ENCODE results near the gene BBS1. TPM values are rescaled to one million over a fixed set of nuclear protein-coding genes. Genes with fewer than 3 reads are reported as not detected.
"Not testable (repeated sequence)": the region's sequence is repeated elsewhere in the genome, so short reads cannot be mapped to it uniquely, and the experiment has no call there.

BBS1 gene
- total RNA-seq, 2 experiments from 2014 or later, result 10.6 to 14.0 TPM

DNA sequence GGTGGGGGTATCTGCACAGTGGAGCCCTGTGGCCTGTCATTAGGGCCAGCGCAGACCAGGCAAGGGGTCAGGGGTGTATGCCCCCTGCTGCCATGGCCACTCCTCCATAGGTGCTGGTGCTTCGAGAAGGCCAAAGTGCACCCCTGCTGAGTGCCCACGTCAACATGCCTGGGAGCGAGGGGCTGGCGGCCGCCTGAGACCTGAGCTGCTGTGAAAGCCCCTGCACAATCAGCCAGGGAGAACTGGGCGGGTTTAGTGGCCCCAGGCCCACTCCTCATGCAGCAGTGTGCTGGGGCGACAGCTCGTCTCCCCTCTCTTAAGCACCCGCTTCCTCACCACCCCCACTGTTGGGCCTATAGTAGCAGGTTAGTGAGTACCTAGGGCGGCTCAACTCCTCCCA lies 21.4 kb downstream of the BBS1 start:
- Mint-ChIP-seq H3K4me1 (ENCODE audit: low read depth) (no peaks in the 10 kb centered on the region), H3K4me3 (no peak overlapping the region), H3K9me3 (ENCODE audit: insufficient read depth) (no peaks in the 10 kb centered on the region), H3K27me3 (ENCODE audit: low read depth) (no peaks in the 10 kb centered on the region), H3K36me3 (ENCODE audit: low read depth) (peaks cover 10% of the 10 kb centered on the region), H3K27ac (no peak overlapping the region)
- ChIA-PET POLR2A (no interaction called here), CTCF (no interaction called here)
- DNase-seq (no peak), ATAC-seq (no peak)

DNA sequence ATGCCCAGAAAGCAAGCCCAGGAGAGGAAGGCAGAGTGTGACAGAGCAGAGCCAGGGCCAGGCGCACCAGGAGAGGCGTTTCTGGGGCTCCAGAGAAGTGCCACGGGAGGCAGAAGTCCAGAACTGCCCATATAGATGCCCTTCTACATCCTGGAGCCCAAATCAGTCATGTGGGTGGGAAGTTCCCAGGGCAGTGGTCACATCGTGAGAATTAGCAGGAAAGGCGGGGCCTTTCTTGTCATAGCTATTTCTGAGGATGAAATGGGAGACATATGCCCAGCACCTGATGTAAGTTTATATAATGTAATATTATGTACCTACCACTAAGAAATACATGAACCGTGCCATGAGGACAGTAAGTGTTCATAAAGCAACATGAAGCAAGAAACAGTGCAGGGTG lies 22.3 kb downstream of the BBS1 start:
- ChIA-PET POLR2A (no interaction called here), CTCF (interaction anchor here (0.9 kb wide), 1 partner anchor 11 kb away, joined by 3 read pairs; no protein-coding TSS in a partner anchor)
- no peak overlapping the region for H3K4me3 Mint-ChIP-seq
- DNase-seq (no peak), ATAC-seq (no peak)
- H3K4me1 Mint-ChIP-seq (ENCODE audit: low read depth), result no peaks in the 10 kb centered on the region
- H3K9me3 Mint-ChIP-seq (ENCODE audit: insufficient read depth), result no peaks in the 10 kb centered on the region
- peaks cover 13% of the 10 kb centered on the region for H3K36me3 Mint-ChIP-seq (ENCODE audit: low read depth)
- H3K27me3 Mint-ChIP-seq (ENCODE audit: low read depth), result no peaks in the 10 kb centered on the region
- H3K27ac Mint-ChIP-seq, result no peak overlapping the region

DNA sequence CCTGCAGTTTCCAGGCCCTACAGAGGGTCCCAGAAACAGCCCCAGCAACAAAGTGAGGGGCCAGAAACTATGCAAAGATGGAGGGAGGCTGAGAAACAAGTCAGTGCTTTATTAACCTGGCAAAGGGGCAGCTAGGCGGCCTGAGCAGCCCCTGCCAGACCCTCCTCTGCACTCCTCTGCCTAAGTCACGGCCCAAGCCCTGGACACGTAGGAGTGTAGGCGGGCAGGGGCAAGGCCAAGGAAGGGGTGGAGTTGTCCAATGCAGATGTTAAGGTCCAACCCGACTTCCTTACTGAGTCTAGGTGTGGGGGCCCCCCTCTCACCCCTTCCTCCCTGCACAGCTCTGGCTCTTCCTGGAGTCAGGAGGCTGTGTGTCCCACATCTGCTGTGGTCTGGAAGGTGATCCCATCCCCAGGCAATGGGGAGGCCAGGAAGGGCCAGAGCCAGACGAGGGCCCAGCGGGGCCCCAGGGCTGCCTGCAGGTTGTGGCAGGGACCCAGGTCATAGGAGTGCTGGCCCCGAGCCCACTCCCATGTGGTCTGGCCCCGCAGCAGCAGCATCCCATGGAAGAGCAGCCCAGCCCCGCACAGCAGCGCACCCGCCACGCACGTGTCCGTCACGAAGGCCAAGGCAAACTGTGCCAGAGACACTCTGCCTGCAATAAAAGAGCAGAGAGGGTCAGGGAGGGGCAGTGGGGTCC lies 28.9 kb downstream of the BBS1 start:
- Mint-ChIP-seq H3K4me3 (no peak overlapping the region), H3K27me3 (ENCODE audit: low read depth) (no peaks in the 10 kb centered on the region), H3K4me1 (ENCODE audit: low read depth) (peaks cover 27% of the 10 kb centered on the region), H3K9me3 (ENCODE audit: insufficient read depth) (no peaks in the 10 kb centered on the region), H3K36me3 (ENCODE audit: low read depth) (peaks cover 39% of the 10 kb centered on the region), H3K27ac (no peak overlapping the region)
- ChIA-PET POLR2A (no interaction called here), CTCF (no interaction called here)
- ATAC-seq (no peak), DNase-seq (no peak)

DNA sequence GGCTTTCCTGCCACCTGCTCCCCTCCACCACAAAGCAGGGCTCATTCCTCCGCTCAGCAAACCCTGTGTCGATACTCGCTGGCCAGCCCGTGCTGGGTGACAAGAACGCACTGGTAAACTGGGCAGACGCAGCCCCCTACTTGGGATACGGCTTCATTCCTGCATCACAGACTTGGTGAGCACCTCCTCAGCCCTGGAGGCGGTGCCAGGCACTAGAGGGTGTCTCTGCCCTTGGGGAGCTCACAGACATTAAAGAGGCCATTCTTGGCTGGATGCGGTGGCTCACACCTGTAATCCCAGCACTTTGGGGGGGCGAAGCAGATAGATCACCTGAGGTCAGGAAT lies 29.4 kb downstream of the BBS1 start:
- no peak for ATAC-seq
- H3K27ac Mint-ChIP-seq, result no peak overlapping the region

DNA sequence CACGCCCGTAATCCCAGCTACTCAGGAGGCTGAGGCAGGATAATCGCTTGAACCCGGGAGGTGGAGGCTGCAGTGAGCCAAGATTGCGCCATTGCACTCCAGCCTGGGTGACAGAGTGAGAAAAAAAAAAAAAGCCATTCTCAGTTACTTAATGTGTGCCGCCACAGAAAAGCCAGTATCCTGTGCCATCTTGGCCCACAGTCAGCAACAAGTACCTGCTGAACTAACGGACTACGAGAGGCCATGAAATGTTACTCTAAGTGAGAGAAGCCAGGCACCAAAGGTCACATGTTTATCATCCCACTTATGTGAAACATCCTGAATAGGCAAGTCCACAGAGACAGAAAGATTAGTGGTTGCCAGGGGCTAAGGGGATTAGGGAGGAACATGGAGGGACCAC lies 30.2 kb downstream of the BBS1 start:
- DNase-seq; ATAC-seq; H3K27ac Mint-ChIP-seq; H3K9me3 Mint-ChIP-seq (ENCODE audit: insufficient read depth); POLR2A ChIA-PET; H3K27me3 Mint-ChIP-seq (ENCODE audit: low read depth); CTCF ChIA-PET; H3K4me3 Mint-ChIP-seq: not testable (repeated sequence)
- H3K4me1 Mint-ChIP-seq (ENCODE audit: low read depth), result peaks cover 32% of the 10 kb centered on the region
- peaks cover 36% of the 10 kb centered on the region for H3K36me3 Mint-ChIP-seq (ENCODE audit: low read depth)

More for the DNA sequence above, 29.4 kb downstream of the BBS1 start:
- ChIA-PET POLR2A (no interaction called here), CTCF (no interaction called here)
- H3K4me1 Mint-ChIP-seq (ENCODE audit: low read depth), result peaks cover 28% of the 10 kb centered on the region
- no peak for DNase-seq
- H3K4me3 Mint-ChIP-seq, result no peak overlapping the region
- H3K36me3 Mint-ChIP-seq (ENCODE audit: low read depth), result peaks cover 39% of the 10 kb centered on the region
- no peaks in the 10 kb centered on the region for H3K9me3 Mint-ChIP-seq (ENCODE audit: insufficient read depth)
- H3K27me3 Mint-ChIP-seq (ENCODE audit: low read depth), result no peaks in the 10 kb centered on the region

DNA sequence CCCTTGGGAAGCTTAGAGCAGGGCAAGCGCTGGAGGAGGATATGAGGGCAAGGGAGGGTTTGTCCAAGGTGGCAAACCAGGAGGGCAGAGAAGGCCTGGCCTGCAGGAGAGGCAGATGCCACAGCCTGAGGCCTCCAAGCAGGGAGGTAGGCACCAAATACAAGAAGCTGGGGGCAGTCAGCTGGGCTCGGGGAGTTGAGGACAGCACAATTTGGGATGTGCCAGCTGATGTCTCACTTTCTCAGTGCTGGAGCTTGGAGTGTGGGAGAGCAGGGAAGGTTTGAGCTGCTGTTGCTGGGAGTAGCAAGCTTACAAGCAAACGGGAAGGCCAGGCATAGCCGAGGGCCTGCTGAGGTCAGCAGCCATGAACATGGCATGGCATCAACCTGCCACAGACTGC lies 31.5 kb downstream of the BBS1 start:
- ATAC-seq (no peak), DNase-seq (no peak)
- Mint-ChIP-seq H3K36me3 (ENCODE audit: low read depth) (peaks cover 33% of the 10 kb centered on the region), H3K27ac (peak overlapping the region; percentile 89), H3K4me1 (ENCODE audit: low read depth) (peaks cover 38% of the 10 kb centered on the region), H3K27me3 (ENCODE audit: low read depth) (no peaks in the 10 kb centered on the region), H3K4me3 (no peak overlapping the region), H3K9me3 (ENCODE audit: insufficient read depth) (no peaks in the 10 kb centered on the region)
- CTCF ChIA-PET, result interaction anchor here (2.0 kb wide), 1 partner anchor 136 kb away, joined by 13 read pairs; the partner anchor contains the start of gene RBM4B
- POLR2A ChIA-PET, result interaction anchor here (1.2 kb wide), 1 partner anchor 98 kb away, joined by 4 read pairs; no protein-coding TSS in a partner anchor

DNA sequence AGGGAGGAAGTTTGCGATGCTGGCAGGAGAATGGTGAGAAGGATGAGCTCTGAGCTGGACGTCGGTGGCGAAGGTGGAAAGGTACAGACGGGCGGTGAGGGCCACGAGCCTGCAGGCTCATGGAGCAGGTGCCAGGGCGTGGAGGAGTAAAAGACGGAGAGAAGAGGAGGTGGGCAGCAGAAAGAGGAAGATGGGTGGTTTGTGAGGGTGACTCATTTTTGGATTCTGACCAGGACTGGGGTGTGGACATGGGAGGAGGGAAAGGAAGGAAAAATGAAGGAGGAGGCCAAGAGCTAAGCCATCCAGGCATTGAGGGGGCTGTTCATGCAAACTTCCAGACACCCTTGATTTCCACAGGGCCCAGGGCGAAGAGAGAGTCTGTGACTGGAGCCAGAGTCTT lies 31.9 kb downstream of the BBS1 start:
- ChIA-PET POLR2A (interaction anchor here (1.2 kb wide), 1 partner anchor 97 kb away, joined by 4 read pairs; no protein-coding TSS in a partner anchor), CTCF (interaction anchor here (2.0 kb wide), 1 partner anchor 136 kb away, joined by 13 read pairs; the partner anchor contains the start of gene RBM4B)
- Mint-ChIP-seq H3K4me3 (peak overlapping the region; percentile 63), H3K4me1 (ENCODE audit: low read depth) (peaks cover 38% of the 10 kb centered on the region), H3K36me3 (ENCODE audit: low read depth) (peaks cover 29% of the 10 kb centered on the region), H3K9me3 (ENCODE audit: insufficient read depth) (no peaks in the 10 kb centered on the region), H3K27ac (peak overlapping the region; percentile 89), H3K27me3 (ENCODE audit: low read depth) (no peaks in the 10 kb centered on the region)
- ATAC-seq (no peak), DNase-seq (no peak)

DNA sequence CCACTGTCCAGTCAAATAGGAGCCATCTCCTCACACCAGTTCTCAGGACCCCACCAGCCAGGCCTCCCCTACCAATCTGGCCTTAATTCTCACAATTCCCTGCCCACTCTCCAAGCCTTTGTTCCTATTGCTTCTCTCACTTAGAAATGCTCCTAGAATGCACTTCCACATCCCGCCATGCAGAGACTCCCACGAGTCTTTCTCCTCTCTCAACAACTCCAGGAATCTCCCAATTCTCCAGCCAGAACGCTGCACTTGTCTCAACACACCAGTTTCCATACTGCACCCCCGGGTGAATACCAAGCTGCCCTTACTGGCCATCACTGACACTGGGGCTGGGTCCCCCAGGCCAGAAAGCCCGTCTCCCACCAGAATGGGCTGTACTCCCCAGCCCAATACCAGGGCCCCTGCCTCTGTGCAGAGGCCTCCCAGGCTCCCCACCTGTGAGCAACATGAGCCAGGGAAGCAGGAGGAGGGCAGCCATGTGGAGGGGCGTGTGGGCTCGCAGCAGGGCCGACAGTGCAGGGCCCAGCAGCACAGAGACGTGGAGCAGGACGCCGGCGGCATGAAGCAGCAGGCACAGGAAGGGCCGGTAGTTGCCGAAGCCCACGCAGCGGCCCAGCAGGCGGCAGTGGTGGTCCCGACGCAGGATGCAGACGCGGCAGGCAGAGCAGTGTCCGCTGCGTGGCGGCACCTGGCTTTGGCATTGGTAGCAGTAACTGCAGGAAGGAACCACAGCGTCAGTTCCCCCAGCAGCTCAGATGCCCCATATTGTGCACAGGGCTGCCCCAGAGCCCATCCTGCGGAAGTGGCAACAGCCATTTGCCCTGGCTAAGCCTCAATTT lies 33.0 kb downstream of the BBS1 start:
- Mint-ChIP-seq H3K4me3 (peak overlapping the region; percentile 63), H3K36me3 (ENCODE audit: low read depth) (peaks cover 25% of the 10 kb centered on the region), H3K4me1 (ENCODE audit: low read depth) (peaks cover 38% of the 10 kb centered on the region), H3K9me3 (ENCODE audit: insufficient read depth) (no peaks in the 10 kb centered on the region), H3K27me3 (ENCODE audit: low read depth) (peaks cover 3% of the 10 kb centered on the region), H3K27ac (peak overlapping the region; percentile 89)
- peak; percentile 63 for ATAC-seq
- DNase-seq, result peak; percentile 87
- CTCF ChIA-PET, result interaction anchor here (0.6 to 2.9 kb wide), 7 partner anchors 11 to 135 kb away, joined by 3 to 20 read pairs (median 9); partner anchors contain the start of genes CCDC87, CCS, RBM4 and RBM4B
- POLR2A ChIA-PET, result interaction anchor here (1.0 to 1.4 kb wide), 3 partner anchors 73 to 134 kb away, joined by 3 to 4 read pairs (median 4); no protein-coding TSS in a partner anchor

DNA sequence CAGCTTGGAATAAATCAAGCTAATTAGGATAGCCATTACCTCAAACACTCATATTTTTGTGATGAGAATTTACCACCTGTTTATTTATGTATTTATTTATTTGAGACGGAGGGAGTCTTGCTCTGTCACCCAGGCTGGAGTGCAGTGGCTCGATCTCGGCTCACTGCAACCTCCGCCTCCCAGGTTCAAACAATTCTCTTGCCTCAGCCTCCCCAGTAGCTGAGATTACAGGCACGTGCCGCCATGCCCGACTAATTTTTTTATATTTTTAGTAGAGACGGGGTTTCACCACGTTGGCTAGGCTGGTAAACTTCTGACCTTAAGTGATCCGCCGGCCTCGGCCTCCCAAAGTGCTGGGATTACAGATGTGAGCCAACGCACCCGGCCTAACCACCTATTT lies 34.5 kb downstream of the BBS1 start:
- Mint-ChIP-seq H3K36me3 (ENCODE audit: low read depth) (peaks cover 24% of the 10 kb centered on the region), H3K27ac (peak overlapping the region; percentile 78), H3K4me1 (ENCODE audit: low read depth) (peaks cover 38% of the 10 kb centered on the region), H3K4me3 (peak overlapping the region; percentile 83), H3K27me3 (ENCODE audit: low read depth) (peaks cover 13% of the 10 kb centered on the region)
- not testable (repeated sequence) for ATAC-seq; H3K9me3 Mint-ChIP-seq (ENCODE audit: insufficient read depth); DNase-seq
- ChIA-PET POLR2A (interaction anchor here (0.7 to 2.1 kb wide), 5 partner anchors 10 to 297 kb away, joined by 3 to 18 read pairs (median 5); partner anchors contain the start of genes DPP3 and RBM4B), CTCF (interaction anchor here (1.6 to 2.9 kb wide), 4 partner anchors 24 to 133 kb away, joined by 5 to 30 read pairs (median 14); partner anchors contain the start of genes CCDC87, CCS and RBM4B)

DNA sequence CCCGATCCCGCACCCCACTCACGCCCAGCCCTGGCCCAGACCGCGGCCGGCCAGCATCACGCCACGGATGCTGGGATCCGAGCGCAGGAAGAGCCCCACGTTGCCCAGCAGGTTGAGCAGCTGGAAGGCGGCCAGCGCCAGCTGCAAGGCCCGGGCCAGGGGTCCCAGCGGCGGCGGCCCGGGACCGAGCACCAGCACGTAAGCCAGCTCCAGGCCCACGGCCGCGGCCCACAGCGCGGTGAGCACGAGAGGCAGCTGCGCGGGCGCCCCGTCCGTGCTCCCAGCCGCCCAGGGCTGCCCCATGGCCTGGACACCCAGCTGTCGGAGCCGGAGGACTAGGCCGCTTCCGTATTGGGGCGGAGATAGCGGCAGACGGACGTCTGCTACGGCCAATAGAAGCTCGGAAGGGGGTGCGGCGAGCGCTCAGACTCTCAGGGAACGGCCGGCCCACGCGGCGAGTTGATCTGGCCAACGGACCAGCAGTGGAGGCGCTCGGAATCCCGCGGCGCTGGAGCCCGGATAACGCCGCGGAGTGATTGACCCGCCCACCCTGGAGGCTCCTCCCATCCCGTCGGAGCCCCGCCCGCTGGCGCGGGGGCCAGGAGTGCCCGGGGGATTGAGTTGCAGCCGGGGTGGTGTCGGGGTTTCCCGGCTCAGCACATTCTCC lies 35.4 kb downstream of the BBS1 start, which contains the start of gene ZDHHC24:
ZDHHC24 (minus strand) TSS at position 348 of the 667 bp plus-strand sequence; CDS start at position 303, 45 bp downstream.
- DNase-seq, result peak; percentile 91
- peak; percentile 88 for ATAC-seq
- H3K27ac Mint-ChIP-seq, result peak within 1 kb of the TSS; percentile 78
- H3K36me3 Mint-ChIP-seq (ENCODE audit: low read depth), result peaks cover 22% of the 10 kb centered on the region
- ChIA-PET CTCF (interaction anchor here (1.0 to 2.9 kb wide), 6 partner anchors 23 to 297 kb away, joined by 3 to 30 read pairs (median 6); partner anchors contain the start of genes CCDC87, CCS, RBM4B and RCE1), POLR2A (interaction anchor here (0.7 to 2.1 kb wide), 8 partner anchors 11 to 296 kb away, joined by 3 to 18 read pairs (median 4); partner anchors contain the start of genes DPP3, RBM14, RBM4 and RBM4B)
- H3K4me1 Mint-ChIP-seq (ENCODE audit: low read depth), result peaks cover 38% of the 10 kb centered on the region
- H3K4me3 Mint-ChIP-seq, result peak within 1 kb of the TSS; percentile 83
- peaks cover 19% of the 10 kb centered on the region for H3K27me3 Mint-ChIP-seq (ENCODE audit: low read depth)
- no peaks in the 10 kb centered on the region for H3K9me3 Mint-ChIP-seq (ENCODE audit: insufficient read depth)
